Left ventricle myocardium inferior (tissue), 1 donor: ENCODE results near the gene SKIL. TPM values are rescaled to one million over a fixed set of nuclear protein-coding genes. Genes with fewer than 3 reads are reported as not detected.
A peak's percentile ranks its signal among the peaks of the same experiment; 100 is the strongest.

Experiments
- DNase-seq: peaks from one replicate; pipeline ENCODE4 v3.0.0-alpha.2; 2020
- H3K27ac ChIP-seq: fragments of 200-600 bp; replicated peaks from 2 replicates; pipeline ENCODE4 v1.8.0; 2021
- H3K27me3 ChIP-seq: fragments of 200-600 bp; 2 replicates; pipeline ENCODE4 v1.8.0; 2021; ENCODE audit warnings: low read depth
- H3K36me3 ChIP-seq: fragments of 200-600 bp; 2 replicates; pipeline ENCODE4 v1.8.0; 2021
- H3K4me1 ChIP-seq: fragments of 200-600 bp; 2 replicates; pipeline ENCODE4 v1.8.0; 2021
- H3K4me3 ChIP-seq: fragments of 200-600 bp; 2 replicates; pipeline ENCODE4 v1.8.0; 2021; ENCODE audit warnings: mild to moderate bottlenecking, moderate library complexity
- H3K9me3 ChIP-seq: fragments of 200-600 bp; replicated peaks from 2 replicates; pipeline ENCODE4 v1.8.0; 2021
- CTCF ChIP-seq: fragments of 200-600 bp; IDR thresholded peaks from 2 replicates; pipeline ENCODE4 v1.8.0; 2021; ENCODE audit warnings: antibody characterized with exemption, mild to moderate bottlenecking, borderline replicate concordance
- intact Hi-C: fragments of 100-400 bp; cut with micrococcal nuclease; formaldehyde crosslinking; loops from one replicate; pipeline ENCODE4 v1.11.0; 2022
- total RNA-seq: library from RNA; stranded (reverse); fragmentation: NEBNext Ultra II Directional; extraction: Animal tissue kit (Norgen Biotek cat#: 25700); gene quantifications from one replicate; pipeline ENCODE4 v1.2.1, GENCODE V29; 2021
- donor health status: DM: no; HTN: yes; CAD: no; lungs with severe emphysema.

Gene SKIL
- total RNA-seq, 1 donor from 2014 or later = 21.5 TPM

GRCh38 chr3:170413291-170413690, 55.8 kb downstream of the SKIL start:
- Histone ChIP-seq H3K27ac (no peak overlapping the region), H3K27me3 (peaks cover 21% of the 10 kb centered on the region), H3K36me3 (no peaks in the 10 kb centered on the region), H3K4me1 (peaks cover 4% of the 10 kb centered on the region), H3K4me3 (no peak overlapping the region), H3K9me3 (no peaks in the 10 kb centered on the region)
- DNase-seq = no peak
- TF ChIP-seq CTCF = no peak
- intact Hi-C loops = no loop called here

GRCh38 chr3:170414202-170414663, 56.7 kb downstream of the SKIL start:
- H3K27ac ChIP-seq = no peak overlapping the region
- H3K9me3 ChIP-seq = no peaks in the 10 kb centered on the region
- H3K27me3 ChIP-seq = peaks cover 30% of the 10 kb centered on the region
- no peaks in the 10 kb centered on the region for H3K36me3 ChIP-seq
- intact Hi-C loops = loop anchor here (2.0 kb wide), 1 partner anchor 279 kb away; no protein-coding TSS in a partner anchor
- peaks cover 14% of the 10 kb centered on the region for H3K4me1 ChIP-seq
- no peak for DNase-seq
- TF ChIP-seq CTCF = peak; percentile 96
- H3K4me3 ChIP-seq = no peak overlapping the region

GRCh38 chr3:170417090-170417489, 59.6 kb downstream of the SKIL start:
- intact Hi-C loops = no loop called here
- H3K27ac ChIP-seq = no peak overlapping the region
- no peaks in the 10 kb centered on the region for H3K36me3 ChIP-seq
- peaks cover 37% of the 10 kb centered on the region for H3K4me1 ChIP-seq
- no peak overlapping the region for H3K4me3 ChIP-seq
- DNase-seq = no peak
- TF ChIP-seq CTCF = no peak
- H3K27me3 ChIP-seq = peaks cover 39% of the 10 kb centered on the region
- H3K9me3 ChIP-seq = no peaks in the 10 kb centered on the region

GRCh38 chr3:170418422-170419398, 61.2 kb downstream of the SKIL start, which contains the start of gene CLDN11:
CLDN11 (plus strand) TSS chr3:170418868; CDS start chr3:170419067, 199 bp downstream.
- H3K4me1 ChIP-seq = peaks cover 37% of the 10 kb centered on the region
- no peaks in the 10 kb centered on the region for H3K36me3 ChIP-seq
- H3K4me3 ChIP-seq = peak within 1 kb of the TSS; percentile 70
- peak; percentile 40 for DNase-seq
- H3K27ac ChIP-seq = peak within 1 kb of the TSS; percentile 70
- no peak for TF ChIP-seq CTCF
- intact Hi-C loops = loop anchor here (2.0 kb wide), 1 partner anchor 392 kb away; no protein-coding TSS in a partner anchor
- H3K27me3 ChIP-seq = peaks cover 39% of the 10 kb centered on the region
- H3K9me3 ChIP-seq = no peaks in the 10 kb centered on the region

- H3K36me3 ChIP-seq = no peaks in the 10 kb centered on the region
- peaks cover 37% of the 10 kb centered on the region for H3K4me1 ChIP-seq
- no peak for TF ChIP-seq CTCF
- H3K4me3 ChIP-seq = peak overlapping the region; percentile 70
- no peak for DNase-seq
- no peaks in the 10 kb centered on the region for H3K9me3 ChIP-seq
- intact Hi-C loops = loop anchor here (2.0 kb wide), 1 partner anchor 391 kb away; no protein-coding TSS in a partner anchor
- peaks cover 39% of the 10 kb centered on the region for H3K27me3 ChIP-seq
- peak overlapping the region; percentile 70 for H3K27ac ChIP-seq
Measured at GRCh38 chr3:170419557-170420087, 62.1 kb downstream of the SKIL start.
